GM10248 (cell line): ENCODE measurements around the gene FILIP1L.

Experiments
- CTCF ChIA-PET: fragments of 300-600 bp; sonication (Branson Sonifier 250); formaldehyde crosslinking; extraction: SDS; loops from one replicate; lab custom pipeline; 2021; ENCODE audit warnings: antibody characterized with exemption; lab: Yijun Ruan, JAX
- POLR2A ChIA-PET: fragments of 350-650 bp; sonication (Branson Sonifier 250); formaldehyde crosslinking; extraction: SDS; loops from one replicate; lab custom pipeline; 2020; ENCODE audit warnings: antibody characterized with exemption; lab: Yijun Ruan, JAX
- DNase-seq: peaks from one replicate; pipeline ENCODE4 v3.0.0; 2012; ENCODE audit errors: extremely low spot score
- CTCF ChIP-seq: IDR thresholded peaks from 2 replicates; pipeline ENCODE4 v1.5.1; 2012; ENCODE audit warnings: mild to moderate bottlenecking, low read depth; ENCODE audit errors: extremely low read depth, missing control alignments, control extremely low read depth

The FILIP1L gene

DNA sequence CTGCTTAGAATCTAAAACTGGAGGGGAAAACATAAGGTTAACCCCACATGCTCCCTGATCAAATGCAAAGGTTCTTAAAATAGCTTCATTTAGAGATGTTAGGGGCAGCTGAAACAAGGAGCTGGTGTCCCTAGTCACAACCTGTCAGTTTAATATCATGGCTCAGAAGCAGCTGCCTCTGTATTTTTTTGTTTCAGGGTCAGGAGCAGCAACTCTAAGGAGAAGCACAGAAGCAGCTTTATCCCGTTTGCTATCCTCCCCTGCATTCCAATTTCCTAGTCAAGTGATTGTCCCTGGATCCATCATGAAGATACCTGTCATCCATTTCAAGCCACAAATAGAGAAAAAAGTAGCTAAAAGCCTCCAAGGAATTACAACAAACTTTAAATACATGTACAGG, 4.1 kb downstream of the FILIP1L start:
- ChIA-PET CTCF (interaction anchor here (1.0 to 1.8 kb wide), 8 partner anchors 9 to 144 kb away, joined by 3 to 8 read pairs (median 4); no protein-coding TSS in a partner anchor), POLR2A (no interaction called here)
- no peak for DNase-seq
- TF ChIP-seq CTCF: no peak

DNA sequence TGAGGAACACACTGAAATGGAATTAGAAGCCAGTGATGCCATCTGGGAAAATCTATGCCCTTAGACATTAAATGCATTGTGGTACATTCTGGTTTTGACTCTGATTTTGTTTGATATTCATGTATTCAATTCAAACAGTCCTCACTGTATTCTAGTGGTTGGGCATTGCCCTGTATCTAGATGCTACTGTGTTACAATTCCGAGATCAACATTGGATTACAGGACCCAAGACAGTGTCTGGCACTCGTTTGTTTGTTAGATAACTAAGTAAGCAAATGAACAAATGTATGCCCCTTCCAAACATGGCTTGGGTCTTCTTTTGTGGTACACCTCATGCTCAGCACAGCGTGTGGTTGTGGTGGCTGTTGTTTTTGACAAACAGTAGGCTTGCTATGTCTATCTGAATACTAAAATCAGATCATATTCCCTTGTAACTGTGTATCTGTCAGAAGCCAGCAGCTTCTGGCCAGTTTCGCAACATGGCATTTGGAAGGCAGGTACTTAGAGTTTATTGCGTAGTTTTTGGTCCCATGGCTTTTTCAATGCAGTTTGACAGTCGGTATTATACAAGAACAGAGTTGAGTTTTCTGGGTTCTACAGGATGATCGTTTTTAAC, 5.7 kb downstream of the FILIP1L start:
- no peak for TF ChIP-seq CTCF
- ChIA-PET POLR2A (no interaction called here), CTCF (interaction anchor here (1.8 kb wide), 1 partner anchor 22 kb away, joined by 7 read pairs; no protein-coding TSS in a partner anchor)
- no peak for DNase-seq

DNA sequence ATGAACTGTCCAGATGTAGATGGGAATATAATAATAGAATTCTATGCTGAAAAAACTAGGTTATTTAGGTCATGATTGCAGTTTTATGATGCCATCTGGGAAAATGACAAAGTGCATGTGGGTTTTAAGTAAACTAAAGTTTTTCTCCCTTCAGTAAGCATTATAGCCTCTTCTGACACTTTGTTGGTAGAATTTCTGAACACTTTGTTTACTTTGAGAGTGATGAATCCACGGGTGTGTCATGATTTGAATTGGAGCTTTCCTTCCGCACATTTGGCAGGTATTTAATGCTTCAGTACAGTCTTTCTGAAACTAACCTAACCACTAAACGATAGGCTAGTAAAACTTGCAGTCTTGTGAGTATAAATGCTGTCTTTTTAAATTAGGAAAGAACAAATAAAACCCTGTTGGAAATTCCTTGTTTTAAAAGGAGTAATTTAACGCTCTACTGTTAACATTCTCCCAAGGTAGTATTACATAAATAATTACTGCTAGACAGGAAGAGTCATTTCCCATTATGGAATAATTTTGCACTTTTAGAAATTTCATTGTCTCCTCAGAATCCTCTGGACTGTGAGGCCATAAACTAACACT, 7.0 kb downstream of the FILIP1L start:
- no peak for DNase-seq
- ChIA-PET CTCF (interaction anchor here (1.0 to 5.2 kb wide), 3 partner anchors 17 to 39 kb away, joined by 3 to 49 read pairs (median 4); no protein-coding TSS in a partner anchor), POLR2A (no interaction called here)
- TF ChIP-seq CTCF: no peak

GRCh38 chr3:100106531-100107141, 7.7 kb downstream of the FILIP1L start:
- no peak for DNase-seq
- TF ChIP-seq CTCF: no peak
- ChIA-PET POLR2A (no interaction called here), CTCF (interaction anchor here (1.0 to 5.2 kb wide), 9 partner anchors 11 to 154 kb away, joined by 3 to 49 read pairs (median 4); partner anchors contain the start of gene TBC1D23)

- TF ChIP-seq CTCF: no peak
- POLR2A ChIA-PET: no interaction called here
- CTCF ChIA-PET: interaction anchor here (0.7 to 5.2 kb wide), 11 partner anchors 12 to 154 kb away, joined by 3 to 49 read pairs (median 4); partner anchors contain the start of gene TBC1D23
- DNase-seq: no peak
Measured at GRCh38 chr3:100106094-100106493, 8.2 kb downstream of the FILIP1L start.

GRCh38 chr3:100105501-100105900, 8.8 kb downstream of the FILIP1L start:
- DNase-seq: no peak
- ChIA-PET POLR2A (no interaction called here), CTCF (interaction anchor here (0.7 to 5.2 kb wide), 10 partner anchors 8 to 155 kb away, joined by 3 to 49 read pairs (median 4); partner anchors contain the start of gene TBC1D23)
- no peak for TF ChIP-seq CTCF
